ENCODE measurements around the gene DDB1.
A peak's percentile ranks its signal among the peaks of the same experiment; 100 is the strongest.

Gene DDB1

DNA sequence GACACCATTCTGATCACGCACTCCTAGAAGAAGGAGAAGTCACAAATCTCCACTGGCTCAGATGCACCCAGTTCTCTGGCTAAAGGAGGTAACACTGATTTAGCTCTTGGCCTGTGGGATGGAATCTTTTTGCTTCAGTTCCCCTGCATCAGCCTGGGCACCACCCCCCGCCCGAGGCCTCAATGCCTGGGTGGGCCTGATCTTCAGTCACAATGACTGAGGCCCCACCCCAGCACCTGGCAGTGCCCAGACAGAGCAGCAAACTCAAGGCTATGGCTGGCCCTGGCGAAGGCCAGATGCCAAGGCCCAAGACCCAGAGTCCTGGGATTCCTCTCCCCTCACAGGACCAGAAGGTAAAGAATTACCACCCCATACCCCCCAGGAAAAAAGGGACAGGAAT is 23.8 kb upstream of the DDB1 start:
- no peak for DNase-seq (ENCODE audit: low read depth)

DNA sequence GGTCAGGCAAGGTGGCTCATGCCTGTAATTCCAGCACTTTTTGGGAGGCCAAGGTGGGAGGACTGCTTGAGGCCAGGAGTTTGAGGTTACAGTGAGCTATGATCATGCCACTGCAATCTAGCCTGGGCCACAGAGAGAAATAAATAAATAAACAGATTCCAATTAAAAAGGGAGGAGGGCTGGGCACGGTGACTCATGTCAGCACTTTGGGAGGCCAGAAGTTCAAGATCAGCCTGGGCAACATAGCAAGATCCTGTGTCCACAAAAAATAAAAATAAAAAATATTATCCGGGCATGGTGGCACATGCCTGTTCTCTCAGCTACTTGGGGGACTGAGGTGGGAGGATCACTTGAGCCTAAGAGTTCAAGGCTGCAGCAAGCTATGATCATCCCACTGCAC is 21.3 kb upstream of the DDB1 start:
- DNase-seq (ENCODE audit: low read depth): no peak

DNA sequence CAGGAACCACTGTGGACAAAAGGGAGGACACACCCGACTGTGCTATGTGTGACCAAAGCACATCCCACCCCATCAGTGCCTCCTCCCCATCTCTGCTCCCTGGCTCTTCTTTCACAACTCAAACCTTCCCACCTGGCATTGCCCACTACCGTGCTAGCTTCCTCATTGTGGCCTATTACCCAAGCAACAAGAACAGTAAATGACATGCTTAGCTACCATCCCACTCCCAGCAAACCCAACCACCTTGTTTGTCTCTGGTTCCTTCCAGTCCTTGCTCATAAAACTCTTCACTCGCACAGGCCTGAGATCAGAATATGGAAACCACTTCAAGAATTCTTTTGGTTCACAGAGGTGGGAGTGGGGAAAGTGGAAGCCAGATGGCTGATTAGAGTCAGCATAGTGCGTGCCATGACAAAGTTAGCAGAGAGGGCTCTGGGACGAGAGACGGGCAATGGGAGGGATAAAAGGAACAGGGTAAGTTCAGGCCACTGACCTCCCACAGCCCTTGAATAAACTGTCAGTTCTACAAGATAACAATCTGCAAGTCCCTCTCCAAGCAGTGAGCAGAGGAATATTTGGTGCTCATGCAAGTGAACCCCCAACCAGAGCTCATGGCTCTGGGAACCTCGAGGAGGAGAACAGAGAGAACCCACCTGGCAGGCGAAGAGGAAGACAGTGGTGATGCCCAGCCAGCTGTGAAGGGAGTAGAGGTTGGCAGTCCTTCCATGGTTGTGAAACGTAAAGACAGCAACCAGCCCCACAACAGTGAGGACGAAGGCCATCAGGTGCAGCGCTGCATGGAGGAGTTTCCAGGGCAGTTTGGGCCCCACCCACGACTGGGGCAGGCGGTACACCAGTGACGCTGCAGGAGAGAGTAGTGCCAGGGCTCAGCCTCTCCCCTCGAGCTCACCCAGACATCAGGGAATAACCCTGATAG is 20.5 kb upstream of the DDB1 start:
- DNase-seq (ENCODE audit: low read depth): no peak

DNA sequence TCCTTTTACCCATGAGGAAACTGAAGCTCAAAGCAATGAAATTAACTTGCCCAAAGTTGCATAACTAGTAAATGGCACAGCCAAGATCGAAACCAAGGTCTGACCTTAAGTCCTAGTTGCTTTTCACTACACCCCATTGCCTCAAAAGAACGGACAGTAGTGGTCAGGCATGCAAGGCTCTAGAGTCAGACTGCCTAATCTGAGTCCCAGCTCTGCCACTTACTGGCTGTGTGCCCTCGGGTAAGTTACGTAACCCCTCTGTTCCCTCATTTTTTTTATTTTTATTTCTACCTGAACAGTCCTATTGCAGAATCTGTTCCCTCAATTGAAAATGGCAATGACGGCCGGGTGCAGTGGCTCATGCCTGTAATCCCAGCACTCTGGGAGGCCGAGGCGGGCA is 19.1 kb upstream of the DDB1 start:
- no peak for DNase-seq (ENCODE audit: low read depth)

DNA sequence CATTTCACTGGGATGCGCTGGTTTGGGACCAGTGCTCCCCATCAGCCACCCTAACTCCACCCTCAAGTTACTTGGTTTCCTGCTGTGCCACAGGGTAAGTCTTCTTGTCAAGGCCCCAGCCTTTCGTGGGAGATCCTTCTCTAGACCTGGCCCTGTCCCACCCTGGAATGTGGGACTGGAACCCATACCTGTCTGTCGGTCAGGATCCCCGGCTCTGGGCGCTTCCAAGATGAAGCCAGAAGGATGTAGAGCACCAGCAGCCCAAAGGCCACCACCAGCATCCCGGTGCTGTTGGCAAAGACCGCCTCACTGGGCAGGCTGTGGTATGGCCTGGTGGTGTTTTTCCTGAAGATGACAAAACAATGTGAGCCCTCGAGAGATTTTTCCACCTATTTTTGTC is 17.9 kb upstream of the DDB1 start:
- DNase-seq (ENCODE audit: low read depth): no peak

DNA sequence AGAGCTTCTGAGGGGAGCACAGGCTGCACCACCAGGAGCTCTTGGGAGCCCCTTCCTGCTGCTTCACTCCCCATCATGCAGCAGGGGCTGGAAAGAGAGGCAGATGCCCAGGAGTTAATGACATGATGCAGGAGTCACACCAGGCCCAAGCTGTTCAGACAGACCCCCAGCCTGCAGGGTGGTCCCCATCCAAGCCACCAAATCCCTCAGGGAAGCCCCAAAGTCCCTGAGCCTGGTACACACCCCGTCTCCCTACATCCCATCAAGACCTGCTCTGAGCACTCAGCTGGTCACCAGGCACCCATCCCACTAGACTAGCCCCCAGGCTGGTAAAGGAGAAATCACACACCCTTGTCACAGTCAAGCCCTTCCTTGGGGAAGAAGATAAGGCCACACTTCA is 17.4 kb upstream of the DDB1 start:
- no peak for DNase-seq (ENCODE audit: low read depth)

DNA sequence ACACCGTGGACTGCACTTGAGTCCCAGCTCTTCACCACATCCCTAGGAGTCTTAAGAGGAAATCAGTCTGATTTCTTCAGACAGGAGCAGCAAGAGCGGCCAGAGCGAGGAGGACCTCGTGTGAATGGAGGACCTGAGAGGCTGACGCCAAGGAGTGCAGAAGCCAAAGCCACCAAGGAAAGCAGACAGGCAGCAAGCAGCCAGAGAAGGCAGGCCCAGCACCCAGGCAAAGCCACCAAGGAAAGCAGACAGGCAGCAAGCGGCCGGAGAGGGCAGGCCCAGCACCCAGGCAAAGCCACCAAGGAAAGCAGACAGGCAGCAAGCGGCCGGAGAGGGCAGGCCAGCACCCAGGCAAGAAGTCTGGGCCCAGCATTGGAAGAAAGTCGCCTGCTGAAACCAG is 17.0 kb upstream of the DDB1 start:
- DNase-seq (ENCODE audit: low read depth): no peak

DNA sequence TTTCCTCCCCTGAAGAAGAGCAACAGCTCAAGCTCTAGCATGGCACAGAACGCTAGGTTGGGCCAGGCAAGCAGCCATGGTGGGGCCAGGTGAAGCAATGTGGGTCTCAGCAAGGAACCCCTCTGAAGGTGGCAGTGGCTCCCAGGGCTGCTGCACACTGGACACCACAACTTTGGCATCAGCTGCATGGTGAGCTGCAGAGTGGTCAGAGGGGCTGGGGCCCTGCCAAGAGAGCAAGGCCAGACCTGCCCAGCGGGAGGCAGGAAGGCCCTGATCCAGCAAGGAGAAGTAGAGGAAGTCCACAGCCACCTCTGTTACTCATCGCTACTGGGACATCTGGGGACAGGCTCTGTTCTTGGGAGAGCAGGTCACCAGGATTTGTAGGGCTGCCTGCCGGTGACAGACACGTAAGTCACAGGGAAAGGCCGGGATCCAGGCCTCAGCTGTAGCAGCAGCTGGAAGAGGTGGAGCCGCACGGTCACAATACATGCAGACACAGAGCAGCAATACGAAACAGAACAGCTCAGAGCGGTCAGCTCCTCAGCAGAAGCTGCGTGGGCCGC is 16.4 kb upstream of the DDB1 start:
- no peak for DNase-seq (ENCODE audit: low read depth)

DNA sequence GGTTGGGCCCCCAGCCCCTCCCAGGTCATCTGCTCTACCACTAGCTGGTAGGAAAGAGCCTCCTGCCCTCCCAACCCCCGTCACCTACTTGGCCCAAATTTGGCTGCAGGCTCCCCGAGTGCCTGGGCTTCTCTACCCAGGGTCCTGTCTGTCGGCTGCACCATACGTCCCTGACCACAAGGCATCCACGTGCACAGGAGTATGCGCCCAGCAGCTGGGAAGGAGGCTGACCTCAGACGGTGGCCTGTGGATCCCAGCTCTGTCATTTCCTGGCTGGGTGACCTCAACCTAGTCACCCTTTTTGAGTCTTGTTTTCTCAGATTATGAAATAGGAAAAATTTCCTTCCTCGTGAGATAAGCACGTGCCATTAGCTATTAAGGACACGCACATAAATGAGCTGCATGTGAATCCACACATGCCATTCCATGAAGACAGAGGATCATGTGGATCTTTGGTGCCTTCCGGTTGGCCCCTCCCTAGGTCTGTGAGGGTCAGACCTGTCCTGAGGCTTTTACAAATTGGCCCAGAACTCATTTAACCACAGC is 15.1 kb upstream of the DDB1 start:
- DNase-seq (ENCODE audit: low read depth): no peak

DNA sequence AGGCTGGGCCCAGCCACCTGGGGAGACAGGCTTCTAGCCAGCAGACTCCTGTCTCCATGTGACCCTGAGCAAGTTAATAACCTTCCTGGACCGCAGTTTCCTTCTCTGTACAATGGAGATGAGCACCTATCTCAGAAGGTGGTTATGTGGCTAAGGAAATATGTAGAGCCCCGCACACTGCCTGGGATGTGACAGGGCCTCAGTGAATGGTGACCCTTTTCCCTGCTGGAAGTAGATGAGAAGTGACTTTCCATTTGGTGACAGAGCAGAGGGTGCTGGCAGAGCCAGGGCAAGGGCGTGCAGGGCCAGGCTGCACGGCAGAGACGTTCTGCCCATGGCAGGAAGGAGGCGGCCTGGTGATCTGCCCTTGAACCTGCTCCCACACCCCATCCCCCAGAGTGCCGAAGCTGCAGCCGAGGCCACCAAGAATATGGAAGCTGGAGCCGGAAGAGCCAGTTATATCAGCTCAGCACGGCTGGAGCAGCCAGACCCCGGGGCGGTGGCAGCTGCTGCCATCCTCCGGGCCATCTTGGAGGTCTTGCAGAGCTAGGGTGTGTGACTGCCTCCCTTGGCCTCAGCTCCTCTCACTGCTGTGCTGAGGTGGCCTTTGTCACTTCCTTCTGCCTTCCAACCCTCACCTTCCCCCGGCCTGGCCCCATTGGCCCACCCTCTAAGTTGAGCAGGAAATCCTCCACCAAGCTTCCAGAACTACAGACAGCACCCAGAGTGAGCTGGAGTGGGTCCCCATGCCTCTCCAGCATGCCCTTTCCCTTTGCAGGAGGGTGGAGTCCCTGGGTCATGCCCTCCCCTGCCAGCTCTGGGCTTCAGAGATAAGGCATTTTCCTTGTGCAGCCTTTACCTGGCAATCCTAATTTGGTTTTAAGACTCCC is 13.3 kb upstream of the DDB1 start:
- DNase-seq (ENCODE audit: low read depth): no peak

DNA sequence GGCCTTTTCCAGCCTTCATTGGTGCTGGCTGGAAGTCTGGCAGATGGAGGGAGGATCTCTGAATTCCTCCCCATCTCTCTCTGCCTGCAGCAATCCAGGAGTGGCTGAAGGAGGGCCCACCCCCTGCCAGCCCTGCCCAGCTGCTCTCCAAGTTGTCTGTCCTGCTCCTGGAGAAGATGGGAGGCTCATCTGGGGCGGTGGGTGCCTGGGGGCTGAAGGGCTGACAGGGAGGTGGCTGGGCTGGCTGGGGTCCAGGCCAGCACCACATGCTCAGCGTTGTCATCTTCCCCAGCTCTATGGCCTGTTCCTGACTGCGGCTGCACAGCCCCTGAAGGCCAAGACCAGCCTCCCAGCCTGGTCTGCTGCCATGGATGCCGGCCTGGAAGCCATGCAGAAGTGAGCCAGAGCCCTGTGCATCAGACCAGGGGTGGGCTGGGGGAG is 12.3 kb upstream of the DDB1 start:
- DNase-seq (ENCODE audit: low read depth): no peak

DNA sequence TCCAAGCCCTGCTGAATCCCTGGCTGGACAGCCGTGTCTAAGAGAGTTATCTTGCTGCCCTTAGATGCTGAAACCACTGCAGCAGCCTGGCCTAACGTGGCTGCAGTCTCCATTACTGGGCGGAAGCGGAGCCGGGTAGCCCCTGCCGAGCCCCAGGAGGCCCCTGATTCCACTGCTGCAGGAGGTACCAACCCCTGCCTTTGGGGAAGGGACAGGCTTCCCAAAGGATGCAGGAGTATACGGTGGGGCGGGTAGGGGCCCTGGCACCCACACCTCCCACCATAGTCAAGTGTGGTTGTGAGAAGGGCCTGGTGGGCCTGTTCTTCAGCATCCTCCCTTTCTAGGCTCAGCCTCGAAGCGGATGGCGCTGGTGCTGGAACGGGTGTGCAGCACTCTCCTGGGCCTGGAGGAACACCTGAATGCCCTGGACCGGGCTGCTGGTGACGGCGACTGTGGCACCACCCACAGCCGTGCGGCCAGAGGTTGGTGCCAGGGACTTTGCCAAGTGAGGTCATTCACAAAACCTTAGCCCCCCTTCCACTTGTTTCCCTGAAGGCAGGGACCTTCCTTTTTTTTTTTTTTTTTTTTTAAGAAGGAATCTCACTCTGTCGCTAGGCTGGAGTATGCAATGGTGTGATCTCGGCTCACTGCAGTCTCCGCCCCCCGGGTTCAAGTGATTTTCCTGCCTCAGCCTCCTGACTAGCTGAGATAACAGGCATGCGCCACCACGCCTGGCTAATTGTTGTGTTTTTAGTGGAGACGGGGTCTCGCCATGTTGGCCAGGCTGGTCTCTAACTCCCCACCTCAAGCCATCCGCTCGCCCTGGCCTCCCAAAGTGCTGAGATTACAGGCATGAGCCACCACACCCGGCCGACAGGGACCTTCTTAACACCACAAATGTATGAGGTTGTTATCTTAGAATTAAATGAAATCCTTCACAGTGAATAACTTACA is 11.2 kb upstream of the DDB1 start:
- no peak for DNase-seq (ENCODE audit: low read depth)

DNA sequence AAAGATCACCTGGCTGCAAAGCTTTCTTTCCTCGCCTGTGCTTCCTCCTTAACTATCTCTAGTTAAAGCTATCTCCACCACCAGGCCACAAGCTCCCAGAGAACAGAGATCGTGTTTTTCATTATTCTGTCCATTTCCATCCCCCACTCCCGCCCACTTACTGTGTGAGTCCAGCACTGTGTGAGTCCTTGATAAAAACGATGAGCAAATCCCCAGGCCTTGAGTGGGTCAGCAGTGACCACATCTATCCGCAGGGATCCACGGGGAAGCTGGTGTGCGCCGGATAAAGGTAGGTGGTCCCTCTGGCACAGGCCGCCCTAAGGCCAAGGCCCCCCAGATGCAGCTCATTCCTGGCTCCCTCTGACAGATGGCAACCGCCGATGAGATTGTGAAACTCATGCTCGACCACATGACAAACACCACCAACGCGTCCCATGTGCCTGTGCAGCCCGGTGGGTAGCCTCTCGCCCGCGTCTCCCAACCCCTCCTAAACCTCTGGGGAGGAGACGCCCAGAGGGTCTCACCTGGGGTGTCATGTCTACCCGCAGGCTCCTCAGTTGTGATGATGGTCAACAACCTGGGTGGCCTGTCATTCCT is 9.4 kb upstream of the DDB1 start:
- DNase-seq (ENCODE audit: low read depth): no peak

DNA sequence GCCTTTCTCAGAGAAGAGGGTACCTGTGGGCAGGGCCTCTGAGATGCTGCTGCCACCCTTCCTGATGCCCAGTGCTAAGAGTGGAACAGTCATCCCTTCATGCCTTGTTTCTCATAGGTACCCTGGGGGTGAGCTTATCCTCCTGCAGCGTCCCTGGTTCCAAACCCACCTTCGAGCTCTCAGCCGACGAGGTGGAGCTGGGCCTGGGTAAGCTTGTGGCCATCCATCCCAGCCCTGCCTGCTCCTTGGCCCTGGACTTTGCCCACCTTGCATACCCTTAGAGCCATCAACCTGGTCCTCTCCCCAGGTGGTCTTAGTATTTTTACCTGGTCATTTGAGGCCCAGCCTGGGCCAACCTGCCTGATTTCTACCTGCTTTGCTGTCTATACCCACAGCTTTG is 8.8 kb upstream of the DDB1 start:
- no peak for DNase-seq (ENCODE audit: low read depth)

DNA sequence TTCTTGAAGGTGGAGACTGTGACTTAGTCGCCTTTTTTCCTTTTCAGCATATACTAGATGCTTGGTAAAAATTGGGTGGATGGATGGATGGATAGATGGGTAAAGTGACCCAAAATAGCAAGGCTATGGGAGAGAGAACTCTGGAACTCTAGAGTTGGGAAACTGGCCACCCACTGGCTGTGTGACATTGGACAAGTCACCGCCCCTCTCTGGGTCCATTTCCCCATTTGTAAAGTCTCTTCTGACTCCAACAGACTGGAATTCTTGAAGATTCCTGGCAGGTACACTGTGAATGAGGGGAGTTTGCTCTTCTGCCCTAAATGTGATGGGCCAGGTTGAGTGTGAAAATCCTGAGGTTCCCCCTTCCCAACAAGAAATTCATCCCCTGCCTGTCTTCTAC is 8.1 kb upstream of the DDB1 start:
- no peak for DNase-seq (ENCODE audit: low read depth)

DNA sequence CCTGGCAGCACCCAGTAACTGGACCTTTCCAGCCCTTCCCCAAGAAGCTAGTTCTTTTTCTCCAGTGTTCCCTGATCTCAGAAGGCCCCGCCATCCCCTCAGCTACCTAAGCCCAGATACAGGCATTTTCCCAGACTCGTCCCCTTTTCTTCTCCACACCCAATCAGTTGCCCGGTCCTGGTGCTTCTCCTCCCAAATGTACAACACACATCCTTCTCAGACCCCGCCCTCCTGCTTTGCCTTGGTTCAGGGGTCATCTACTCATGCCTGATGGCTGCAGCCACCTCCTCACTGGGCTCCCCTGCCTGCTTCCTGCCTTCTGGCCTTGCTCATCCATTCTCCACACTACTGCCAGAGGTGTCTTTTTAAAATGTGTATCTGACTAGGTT is 6.6 kb upstream of the DDB1 start:
- no peak for DNase-seq (ENCODE audit: low read depth)

DNA sequence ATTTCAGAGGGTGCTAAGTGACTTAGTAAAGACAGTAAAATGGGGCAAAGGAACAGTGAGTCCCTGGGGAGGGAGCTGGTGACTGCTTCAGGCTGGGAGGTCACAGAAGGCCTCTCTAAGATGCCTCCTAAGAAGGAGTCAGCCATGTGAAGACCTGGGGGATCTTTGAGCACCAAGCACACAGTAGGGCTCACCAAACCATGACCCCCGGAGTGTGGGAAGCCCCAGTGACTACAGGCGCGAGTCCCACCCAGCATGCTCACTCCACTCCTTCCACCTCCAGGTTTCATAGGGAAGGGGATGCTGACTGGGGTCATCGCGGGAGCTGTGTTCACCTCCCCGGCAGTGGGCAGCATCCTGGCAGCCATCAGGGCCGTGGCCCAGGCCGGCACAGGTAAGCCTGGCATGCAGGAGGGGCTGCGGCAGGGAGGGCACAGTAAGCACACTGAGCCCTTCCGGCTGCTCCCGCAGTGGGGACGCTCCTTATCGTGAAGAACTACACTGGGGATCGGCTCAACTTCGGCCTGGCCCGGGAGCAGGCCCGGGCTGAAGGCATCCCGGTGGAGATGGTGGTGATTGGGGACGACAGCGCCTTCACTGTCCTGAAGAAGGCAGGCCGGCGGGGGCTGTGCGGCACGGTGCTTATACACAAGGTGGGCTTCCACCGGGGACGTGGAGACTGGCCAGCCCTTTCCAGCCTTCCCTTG is 6.0 kb upstream of the DDB1 start:
- DNase-seq (ENCODE audit: low read depth): no peak

DNA sequence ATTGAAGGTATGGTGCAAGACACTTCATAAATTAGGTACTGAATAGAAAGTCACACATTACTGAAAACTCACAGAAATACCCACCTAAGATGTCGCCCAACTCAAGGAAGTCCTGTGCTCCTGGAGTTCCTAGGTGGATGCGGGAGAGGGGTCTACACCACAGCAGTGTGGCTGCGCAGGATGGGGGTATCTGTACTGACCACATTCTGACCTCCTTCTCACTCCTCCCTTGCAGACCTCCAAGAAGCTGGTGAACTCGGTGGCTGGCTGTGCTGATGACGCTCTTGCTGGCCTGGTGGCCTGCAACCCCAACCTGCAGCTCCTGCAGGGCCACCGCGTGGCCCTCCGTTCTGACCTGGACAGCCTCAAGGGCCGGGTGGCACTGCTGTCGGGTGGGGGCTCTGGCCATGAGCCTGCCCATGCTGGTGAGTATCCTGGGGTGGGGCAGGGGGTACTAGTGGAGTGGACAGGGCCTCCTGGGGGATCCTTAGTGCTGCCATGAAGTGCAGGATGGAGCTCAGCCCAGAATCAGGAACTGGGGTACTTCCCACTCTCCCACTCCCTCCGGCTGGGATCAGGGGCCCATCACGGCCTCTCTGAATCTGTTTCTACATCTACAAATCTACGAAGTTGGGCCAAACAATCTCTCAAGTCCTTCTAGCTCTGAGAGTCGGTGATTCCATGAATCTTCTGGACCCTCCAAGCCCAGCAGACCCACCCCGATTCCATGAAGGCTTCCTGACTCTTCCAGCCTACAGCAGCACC is 5.0 kb upstream of the DDB1 start:
- no peak for DNase-seq (ENCODE audit: low read depth)

DNA sequence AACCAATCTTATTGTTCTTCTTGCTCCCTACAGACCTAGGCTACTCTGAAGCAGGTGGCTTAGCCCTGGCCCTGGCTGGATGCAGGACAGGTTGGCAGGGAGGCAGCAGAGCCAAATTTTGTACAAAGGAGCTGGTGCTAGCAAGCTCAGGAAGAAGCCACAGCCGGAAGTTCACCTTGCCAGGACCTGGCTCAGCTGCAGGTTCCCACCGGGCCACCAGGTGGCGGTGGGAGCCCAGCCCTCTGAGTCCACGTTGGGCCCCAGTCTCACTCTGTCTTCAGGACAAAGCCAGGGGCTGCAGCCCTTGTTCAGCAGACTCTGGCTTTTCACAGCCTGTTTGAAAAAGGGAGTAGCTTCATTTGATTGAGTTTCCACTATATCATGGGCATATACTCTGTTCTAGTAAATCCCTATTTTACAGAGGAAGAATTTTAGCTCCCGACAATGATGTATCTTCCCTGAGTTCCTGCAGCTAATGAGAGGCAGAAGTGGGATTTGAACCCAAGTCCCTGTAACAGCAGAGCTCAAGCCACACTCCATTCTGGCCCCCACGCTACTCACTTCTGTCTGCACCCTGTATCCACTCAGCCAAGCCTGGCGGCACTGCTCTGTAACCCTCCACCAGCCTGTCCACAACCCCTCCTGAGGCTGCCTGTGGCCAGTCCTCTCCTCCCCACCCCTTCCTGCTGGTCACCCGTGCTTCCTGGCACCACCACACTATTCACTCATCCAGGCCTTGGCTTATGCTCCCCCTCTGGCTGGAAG is 3.4 kb upstream of the DDB1 start:
- DNase-seq (ENCODE audit: low read depth): peak; percentile 43
